Right renal pelvis (tissue), 4 donors: ENCODE results near the gene DOCK6. TPM values are rescaled to one million over a fixed set of nuclear protein-coding genes. Genes with fewer than 3 reads are reported as not detected.
A peak's percentile ranks its signal among the peaks of the same experiment; 100 is the strongest.
"Not testable (repeated sequence)": the region's sequence is repeated elsewhere in the genome, so short reads cannot be mapped to it uniquely, and the experiment has no call there.

Source experiments
- DNase-seq, 4 donors: peaks; one replicate each; pipeline ENCODE4 v3.0.0-alpha.2; 2013; ENCODE audit warnings: low read depth in 4 of 4, low spot score in 3 of 4, missing footprints in 1 of 4
- polyA plus RNA-seq, 4 donors: library from polyadenylated mRNA; unstranded; fragments of 120-200 nt; gene quantifications; one replicate each; pipeline ENCODE4 v1.2.1, GENCODE V29; 2013; ENCODE audit not compliant: insufficient read length in 4 of 4

DOCK6 gene
- polyA plus RNA-seq, 4 donors, result 39.1 to 48.9 (median 45.9) TPM

- no peak for DNase-seq
Measured at GRCh38 chr19:11177592-11177991, 84.7 kb downstream of the DOCK6 start.

GRCh38 chr19:11176466-11177193 lies 85.7 kb downstream of the DOCK6 start:
- no peak for DNase-seq

GRCh38 chr19:11175920-11176319 lies 86.4 kb downstream of the DOCK6 start:
- no peak for DNase-seq

GRCh38 chr19:11174336-11174735 lies 88.0 kb downstream of the DOCK6 start:
- DNase-seq, result no peak

GRCh38 chr19:11173516-11174155 lies 88.7 kb downstream of the DOCK6 start:
- DNase-seq, result no peak

- no peak for DNase-seq
Measured at GRCh38 chr19:11172576-11172975, 89.7 kb downstream of the DOCK6 start.

- no peak for DNase-seq
Measured at GRCh38 chr19:11171144-11171543, 91.2 kb downstream of the DOCK6 start.

GRCh38 chr19:11169896-11170678 lies 92.2 kb downstream of the DOCK6 start:
- no peak for DNase-seq

GRCh38 chr19:11168568-11168967 lies 93.8 kb downstream of the DOCK6 start:
- no peak for DNase-seq

- DNase-seq, result no peak
Measured at GRCh38 chr19:11166281-11167142, 95.8 kb downstream of the DOCK6 start.

- DNase-seq, result no peak
Measured at GRCh38 chr19:11165486-11166030, 96.8 kb downstream of the DOCK6 start.

- peak in 1 of 4 donors; percentile 51 for DNase-seq
Measured at GRCh38 chr19:11164879-11165406, 97.4 kb downstream of the DOCK6 start.

- DNase-seq, result no peak
Measured at GRCh38 chr19:11164296-11164695, 98.0 kb downstream of the DOCK6 start.

GRCh38 chr19:11160440-11160768 lies 101.9 kb downstream of the DOCK6 start:
- DNase-seq, result not testable (repeated sequence)

- DNase-seq, result no peak
Measured at GRCh38 chr19:11159598-11160439, 102.5 kb downstream of the DOCK6 start.

- peak; percentile 88 to 95 (median 94) for DNase-seq
Measured at GRCh38 chr19:11155373-11156120, 106.8 kb downstream of the DOCK6 start, which contains the start of gene SPC24. Gene SPC24, minus strand, starts transcription at chr19:11155782. Its CDS starts 6 bp downstream, at chr19:11155776.

GRCh38 chr19:11154683-11155047 lies 107.7 kb downstream of the DOCK6 start:
- DNase-seq, result no peak

GRCh38 chr19:11152318-11153062 lies 109.8 kb downstream of the DOCK6 start:
- no peak for DNase-seq
